ENCODE measurements around the gene SLC5A11. TPM values are rescaled to one million over a fixed set of nuclear protein-coding genes. Genes with fewer than 3 reads are reported as not detected.
"Not testable (repeated sequence)": the region's sequence is repeated elsewhere in the genome, so short reads cannot be mapped to it uniquely, and the experiment has no call there.

Gene SLC5A11
- total and polyA plus RNA-seq, 3 experiments from 2014 or later, result 0.15 to 0.20 TPM; not detected in 1

- Mint-ChIP-seq H3K4me3 (no peak overlapping the region), H3K27ac (no peak overlapping the region), H3K9me3 (peaks cover 0 to 3% (median 1%) of the 10 kb centered on the region in 5 donors), H3K4me1 (no peaks in the 10 kb centered on the region), H3K36me3 (peaks cover 0 to 12% (median 0%) of the 10 kb centered on the region in 3 donors), H3K27me3 (peaks cover 3 to 7% of the 10 kb centered on the region in 2 donors)
- Histone ChIP-seq H3K9me3 (ENCODE audit: low read length) (no peaks in the 10 kb centered on the region), H3K27ac (ENCODE audit: low read depth, low read length) (no peak overlapping the region), H3K4me3 (ENCODE audit: low read length) (no peak overlapping the region), H3K27me3 (ENCODE audit: insufficient read depth, low read length, poor library complexity, severe bottlenecking) (no peaks in the 10 kb centered on the region), H3K36me3 (ENCODE audit: insufficient read depth, low read length) (no peaks in the 10 kb centered on the region), H3K4me1 (ENCODE audit: insufficient read depth, low read length) (no peaks in the 10 kb centered on the region)
- CTCF ChIA-PET, result no interaction called here
- POLR2A ChIA-PET, result no interaction called here
- DNase-seq, result no peak
Measured at GRCh38 chr16:24875466-24875865, 29.7 kb downstream of the SLC5A11 start.

- Histone ChIP-seq H3K27ac (ENCODE audit: low read depth, low read length) (no peak overlapping the region), H3K9me3 (ENCODE audit: low read length) (no peaks in the 10 kb centered on the region), H3K4me3 (ENCODE audit: low read length) (no peak overlapping the region), H3K36me3 (ENCODE audit: insufficient read depth, low read length) (no peaks in the 10 kb centered on the region), H3K27me3 (ENCODE audit: insufficient read depth, low read length, poor library complexity, severe bottlenecking) (no peaks in the 10 kb centered on the region), H3K4me1 (ENCODE audit: insufficient read depth, low read length) (no peaks in the 10 kb centered on the region)
- no peak for DNase-seq
- peaks cover 0 to 12% (median 0%) of the 10 kb centered on the region in 3 donors for H3K36me3 Mint-ChIP-seq
- H3K9me3 Mint-ChIP-seq, result peaks cover 0 to 3% (median 0%) of the 10 kb centered on the region in 5 donors
- no peak overlapping the region for H3K27ac Mint-ChIP-seq
- H3K27me3 Mint-ChIP-seq, result peaks cover 3 to 7% of the 10 kb centered on the region in 2 donors
- POLR2A ChIA-PET, result no interaction called here
- no peak overlapping the region for H3K4me3 Mint-ChIP-seq
- H3K4me1 Mint-ChIP-seq, result no peaks in the 10 kb centered on the region
- CTCF ChIA-PET, result no interaction called here
Measured at GRCh38 chr16:24876231-24876630, 30.5 kb downstream of the SLC5A11 start.

GRCh38 chr16:24879684-24880083 is 33.9 kb downstream of the SLC5A11 start:
- no peaks in the 10 kb centered on the region for H3K27me3 ChIP-seq (ENCODE audit: insufficient read depth, low read length, poor library complexity, severe bottlenecking)
- no peaks in the 10 kb centered on the region for H3K4me1 ChIP-seq (ENCODE audit: insufficient read depth, low read length)
- H3K9me3 Mint-ChIP-seq, result peaks cover 0 to 3% (median 0%) of the 10 kb centered on the region in 5 donors
- no peaks in the 10 kb centered on the region for H3K36me3 ChIP-seq (ENCODE audit: insufficient read depth, low read length)
- POLR2A ChIA-PET, result no interaction called here
- no peak overlapping the region for H3K4me3 ChIP-seq (ENCODE audit: low read length)
- H3K27ac Mint-ChIP-seq, result no peak overlapping the region
- H3K27me3 Mint-ChIP-seq, result peaks cover 3 to 5% of the 10 kb centered on the region in 2 donors
- no peak overlapping the region for H3K4me3 Mint-ChIP-seq
- CTCF ChIA-PET, result no interaction called here
- no peaks in the 10 kb centered on the region for H3K4me1 Mint-ChIP-seq
- DNase-seq, result no peak
- no peaks in the 10 kb centered on the region for H3K9me3 ChIP-seq (ENCODE audit: low read length)
- no peak overlapping the region for H3K27ac ChIP-seq (ENCODE audit: low read depth, low read length)
- peaks cover 0 to 12% (median 0%) of the 10 kb centered on the region in 3 donors for H3K36me3 Mint-ChIP-seq

GRCh38 chr16:24883714-24884151 is 38.0 kb downstream of the SLC5A11 start:
- H3K4me3 ChIP-seq (ENCODE audit: low read length), result no peak overlapping the region
- no peaks in the 10 kb centered on the region for H3K9me3 ChIP-seq (ENCODE audit: low read length)
- ChIA-PET CTCF (no interaction called here), POLR2A (no interaction called here)
- Mint-ChIP-seq H3K4me3 (no peak overlapping the region), H3K27ac (no peak overlapping the region), H3K9me3 (peaks cover 0 to 7% (median 3%) of the 10 kb centered on the region in 5 donors), H3K27me3 (peaks cover 4 to 12% of the 10 kb centered on the region in 2 donors), H3K4me1 (no peaks in the 10 kb centered on the region), H3K36me3 (peaks cover 0 to 8% (median 0%) of the 10 kb centered on the region in 3 donors)
- DNase-seq, result no peak
- no peaks in the 10 kb centered on the region for H3K36me3 ChIP-seq (ENCODE audit: insufficient read depth, low read length)
- no peak overlapping the region for H3K27ac ChIP-seq (ENCODE audit: low read depth, low read length)
- no peaks in the 10 kb centered on the region for H3K4me1 ChIP-seq (ENCODE audit: insufficient read depth, low read length)
- H3K27me3 ChIP-seq (ENCODE audit: insufficient read depth, low read length, poor library complexity, severe bottlenecking), result no peaks in the 10 kb centered on the region

- H3K9me3 Mint-ChIP-seq, result peaks cover 0 to 7% (median 0%) of the 10 kb centered on the region in 5 donors
- DNase-seq, result no peak
- CTCF ChIA-PET, result no interaction called here
- Histone ChIP-seq H3K4me3 (ENCODE audit: low read length) (no peak overlapping the region), H3K4me1 (ENCODE audit: insufficient read depth, low read length) (no peaks in the 10 kb centered on the region), H3K9me3 (ENCODE audit: low read length) (no peaks in the 10 kb centered on the region), H3K27me3 (ENCODE audit: insufficient read depth, low read length, poor library complexity, severe bottlenecking) (no peaks in the 10 kb centered on the region), H3K27ac (ENCODE audit: low read depth, low read length) (no peak overlapping the region), H3K36me3 (ENCODE audit: insufficient read depth, low read length) (no peaks in the 10 kb centered on the region)
- H3K27me3 Mint-ChIP-seq, result peaks cover 7 to 24% of the 10 kb centered on the region in 2 donors
- no peak overlapping the region for H3K27ac Mint-ChIP-seq
- no peaks in the 10 kb centered on the region for H3K36me3 Mint-ChIP-seq
- no peak overlapping the region for H3K4me3 Mint-ChIP-seq
- POLR2A ChIA-PET, result no interaction called here
- no peaks in the 10 kb centered on the region for H3K4me1 Mint-ChIP-seq
Measured at GRCh38 chr16:24887472-24887871, 41.7 kb downstream of the SLC5A11 start.

- Mint-ChIP-seq H3K27ac (no peak overlapping the region), H3K36me3 (no peaks in the 10 kb centered on the region), H3K4me1 (no peaks in the 10 kb centered on the region), H3K27me3 (peaks cover 7 to 24% of the 10 kb centered on the region in 2 donors), H3K9me3 (peaks cover 0 to 7% (median 0%) of the 10 kb centered on the region in 5 donors), H3K4me3 (no peak overlapping the region)
- no peak for DNase-seq
- H3K27me3 ChIP-seq (ENCODE audit: insufficient read depth, low read length, poor library complexity, severe bottlenecking), result no peaks in the 10 kb centered on the region
- no peaks in the 10 kb centered on the region for H3K36me3 ChIP-seq (ENCODE audit: insufficient read depth, low read length)
- H3K4me1 ChIP-seq (ENCODE audit: insufficient read depth, low read length), result no peaks in the 10 kb centered on the region
- ChIA-PET CTCF (no interaction called here), POLR2A (no interaction called here)
- H3K9me3 ChIP-seq (ENCODE audit: low read length), result no peaks in the 10 kb centered on the region
- H3K4me3 ChIP-seq (ENCODE audit: low read length), result no peak overlapping the region
- H3K27ac ChIP-seq (ENCODE audit: low read depth, low read length), result no peak overlapping the region
Measured at GRCh38 chr16:24890746-24891145, 45.0 kb downstream of the SLC5A11 start.

- peaks cover 5% of the 10 kb centered on the region for H3K27me3 ChIP-seq (ENCODE audit: insufficient read depth, low read length, poor library complexity, severe bottlenecking)
- no peaks in the 10 kb centered on the region for H3K9me3 ChIP-seq (ENCODE audit: low read length)
- CTCF ChIA-PET, result no interaction called here
- no peak overlapping the region for H3K4me3 ChIP-seq (ENCODE audit: low read length)
- H3K27ac Mint-ChIP-seq, result peak overlapping the region in 1 of 8 donors; percentile 17
- no peaks in the 10 kb centered on the region for H3K4me1 ChIP-seq (ENCODE audit: insufficient read depth, low read length)
- DNase-seq, result no peak
- POLR2A ChIA-PET, result no interaction called here
- peaks cover 5 to 11% of the 10 kb centered on the region in 2 donors for H3K27me3 Mint-ChIP-seq
- peaks cover 0 to 2% (median 0%) of the 10 kb centered on the region in 5 donors for H3K9me3 Mint-ChIP-seq
- H3K27ac ChIP-seq (ENCODE audit: low read depth, low read length), result no peak overlapping the region
- H3K36me3 ChIP-seq (ENCODE audit: insufficient read depth, low read length), result no peaks in the 10 kb centered on the region
- no peak overlapping the region for H3K4me3 Mint-ChIP-seq
- H3K4me1 Mint-ChIP-seq, result no peaks in the 10 kb centered on the region
- peaks cover 0 to 7% (median 0%) of the 10 kb centered on the region in 3 donors for H3K36me3 Mint-ChIP-seq
Measured at GRCh38 chr16:24896439-24896838, 50.7 kb downstream of the SLC5A11 start.

- POLR2A ChIA-PET; H3K9me3 ChIP-seq (ENCODE audit: low read length); H3K4me3 ChIP-seq (ENCODE audit: low read length); H3K9me3 Mint-ChIP-seq; H3K36me3 Mint-ChIP-seq; H3K27ac ChIP-seq (ENCODE audit: low read depth, low read length); H3K36me3 ChIP-seq (ENCODE audit: insufficient read depth, low read length); CTCF ChIA-PET; H3K4me1 ChIP-seq (ENCODE audit: insufficient read depth, low read length); H3K4me3 Mint-ChIP-seq; H3K27ac Mint-ChIP-seq; H3K27me3 ChIP-seq (ENCODE audit: insufficient read depth, low read length, poor library complexity, severe bottlenecking); H3K4me1 Mint-ChIP-seq; DNase-seq: not testable (repeated sequence)
- peaks cover 5 to 14% of the 10 kb centered on the region in 2 donors for H3K27me3 Mint-ChIP-seq
Measured at GRCh38 chr16:24897522-24897921, 51.8 kb downstream of the SLC5A11 start.

- Histone ChIP-seq H3K9me3 (ENCODE audit: low read length) (no peaks in the 10 kb centered on the region), H3K27me3 (ENCODE audit: insufficient read depth, low read length, poor library complexity, severe bottlenecking) (peaks cover 5% of the 10 kb centered on the region), H3K4me3 (ENCODE audit: low read length) (no peak overlapping the region), H3K27ac (ENCODE audit: low read depth, low read length) (no peak overlapping the region), H3K36me3 (ENCODE audit: insufficient read depth, low read length) (no peaks in the 10 kb centered on the region), H3K4me1 (ENCODE audit: insufficient read depth, low read length) (no peaks in the 10 kb centered on the region)
- Mint-ChIP-seq H3K36me3 (peaks cover 0 to 7% (median 0%) of the 10 kb centered on the region in 3 donors), H3K27me3 (peaks cover 4 to 12% of the 10 kb centered on the region in 2 donors), H3K4me1 (no peaks in the 10 kb centered on the region), H3K4me3 (no peak overlapping the region), H3K9me3 (peaks cover 0 to 2% (median 0%) of the 10 kb centered on the region in 5 donors), H3K27ac (no peak overlapping the region)
- no peak for DNase-seq
- POLR2A ChIA-PET, result no interaction called here
- CTCF ChIA-PET, result no interaction called here
Measured at GRCh38 chr16:24900230-24900629, 54.5 kb downstream of the SLC5A11 start.

Measured in CD8-positive, alpha-beta memory T cell (primary cell).